Measurements from ENCODE around the gene SLCO3A1.

SLCO3A1 gene

GRCh38 chr15:91911844-91912243 is 58.3 kb downstream of the SLCO3A1 start:
- no peak for DNase-seq (ENCODE audit: low read depth, low spot score)

- no peak for DNase-seq (ENCODE audit: low read depth, low spot score)
These were observed 58.8 kb downstream of the SLCO3A1 start for GRCh38 chr15:91912336-91912735.

GRCh38 chr15:91913560-91913959 is 60.1 kb downstream of the SLCO3A1 start:
- DNase-seq (ENCODE audit: low read depth, low spot score) = no peak

- DNase-seq (ENCODE audit: low read depth, low spot score) = no peak
These were observed 62.1 kb downstream of the SLCO3A1 start for GRCh38 chr15:91915576-91915975.

GRCh38 chr15:91916051-91916450 is 62.5 kb downstream of the SLCO3A1 start:
- no peak for DNase-seq (ENCODE audit: low read depth, low spot score)

- DNase-seq (ENCODE audit: low read depth, low spot score) = no peak
These were observed 64.3 kb downstream of the SLCO3A1 start for GRCh38 chr15:91917686-91918360.

- no peak for DNase-seq (ENCODE audit: low read depth, low spot score)
These were observed 65.6 kb downstream of the SLCO3A1 start for GRCh38 chr15:91919014-91919534.

GRCh38 chr15:91921188-91921842 is 67.8 kb downstream of the SLCO3A1 start:
- DNase-seq (ENCODE audit: low read depth, low spot score) = no peak

GRCh38 chr15:91921843-91922198 is 68.3 kb downstream of the SLCO3A1 start:
- no peak for DNase-seq (ENCODE audit: low read depth, low spot score)

- DNase-seq (ENCODE audit: low read depth, low spot score) = no peak
These were observed 69.4 kb downstream of the SLCO3A1 start for GRCh38 chr15:91922646-91923547.

- no peak for DNase-seq (ENCODE audit: low read depth, low spot score)
These were observed 70.7 kb downstream of the SLCO3A1 start for GRCh38 chr15:91924183-91924582.

GRCh38 chr15:91924837-91925495 is 71.5 kb downstream of the SLCO3A1 start:
- DNase-seq (ENCODE audit: low read depth, low spot score) = no peak

GRCh38 chr15:91925794-91926193 is 72.3 kb downstream of the SLCO3A1 start:
- DNase-seq (ENCODE audit: low read depth, low spot score) = no peak

- no peak for DNase-seq (ENCODE audit: low read depth, low spot score)
These were observed 73.4 kb downstream of the SLCO3A1 start for GRCh38 chr15:91926908-91927270.

GRCh38 chr15:91927585-91927984 is 74.1 kb downstream of the SLCO3A1 start:
- no peak for DNase-seq (ENCODE audit: low read depth, low spot score)

- no peak for DNase-seq (ENCODE audit: low read depth, low spot score)
These were observed 75.2 kb downstream of the SLCO3A1 start for GRCh38 chr15:91928675-91929074.

GRCh38 chr15:91929509-91929908 is 76.0 kb downstream of the SLCO3A1 start:
- no peak for DNase-seq (ENCODE audit: low read depth, low spot score)

GRCh38 chr15:91930092-91930491 is 76.6 kb downstream of the SLCO3A1 start:
- no peak for DNase-seq (ENCODE audit: low read depth, low spot score)

- no peak for DNase-seq (ENCODE audit: low read depth, low spot score)
These were observed 82.8 kb downstream of the SLCO3A1 start for GRCh38 chr15:91936182-91936775.

GRCh38 chr15:91936927-91937326 is 83.4 kb downstream of the SLCO3A1 start:
- DNase-seq (ENCODE audit: low read depth, low spot score) = no peak

- DNase-seq (ENCODE audit: low read depth, low spot score) = no peak
These were observed 84.6 kb downstream of the SLCO3A1 start for GRCh38 chr15:91938136-91938535.
